ENCODE measurements around the gene HEATR9.

DNA sequence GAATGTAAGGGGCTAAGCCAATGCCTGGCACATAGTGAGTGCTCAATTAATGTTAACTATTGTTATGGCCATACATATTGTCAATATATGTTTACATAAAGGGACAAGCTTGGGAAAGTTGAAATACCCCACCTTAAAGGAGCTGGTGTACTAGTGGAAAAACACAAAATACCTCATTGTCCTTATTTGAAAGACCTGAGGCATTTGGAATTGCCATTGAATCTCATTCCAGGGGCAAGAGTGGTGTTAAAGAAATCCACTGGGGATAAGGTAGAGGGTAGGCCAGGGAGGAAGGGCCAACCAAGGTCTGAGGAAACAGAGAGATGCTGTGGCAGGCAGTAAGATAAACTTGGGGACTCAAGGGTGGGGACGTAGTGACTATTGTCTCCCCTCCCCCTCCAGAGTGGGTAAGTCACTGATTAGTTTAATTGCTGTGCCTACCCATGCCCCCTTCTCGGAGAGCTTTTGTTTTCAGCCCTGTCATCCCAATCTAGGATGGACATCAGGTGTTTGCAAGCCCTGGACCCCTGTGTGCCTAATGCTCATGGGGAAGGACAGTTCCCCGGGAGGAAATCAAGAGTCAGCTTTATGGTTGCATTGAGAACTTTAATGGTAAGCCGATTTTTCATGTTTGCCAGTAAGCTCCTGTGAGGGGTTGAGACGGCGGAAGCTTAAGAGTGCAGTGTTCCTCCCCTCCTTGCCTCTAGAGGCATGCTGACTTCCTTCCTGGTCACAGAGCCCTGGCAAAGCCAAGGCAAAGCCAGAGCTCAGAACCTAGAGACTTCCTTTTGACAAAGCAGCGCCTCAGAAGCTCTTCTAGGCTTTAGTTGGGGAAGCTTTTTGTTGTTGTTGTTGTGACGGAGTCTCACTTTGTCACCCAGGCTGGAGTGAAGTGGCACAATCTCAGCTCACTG lies 2.5 kb upstream of the HEATR9 start:
- TF ChIP-seq, protein P1, sequence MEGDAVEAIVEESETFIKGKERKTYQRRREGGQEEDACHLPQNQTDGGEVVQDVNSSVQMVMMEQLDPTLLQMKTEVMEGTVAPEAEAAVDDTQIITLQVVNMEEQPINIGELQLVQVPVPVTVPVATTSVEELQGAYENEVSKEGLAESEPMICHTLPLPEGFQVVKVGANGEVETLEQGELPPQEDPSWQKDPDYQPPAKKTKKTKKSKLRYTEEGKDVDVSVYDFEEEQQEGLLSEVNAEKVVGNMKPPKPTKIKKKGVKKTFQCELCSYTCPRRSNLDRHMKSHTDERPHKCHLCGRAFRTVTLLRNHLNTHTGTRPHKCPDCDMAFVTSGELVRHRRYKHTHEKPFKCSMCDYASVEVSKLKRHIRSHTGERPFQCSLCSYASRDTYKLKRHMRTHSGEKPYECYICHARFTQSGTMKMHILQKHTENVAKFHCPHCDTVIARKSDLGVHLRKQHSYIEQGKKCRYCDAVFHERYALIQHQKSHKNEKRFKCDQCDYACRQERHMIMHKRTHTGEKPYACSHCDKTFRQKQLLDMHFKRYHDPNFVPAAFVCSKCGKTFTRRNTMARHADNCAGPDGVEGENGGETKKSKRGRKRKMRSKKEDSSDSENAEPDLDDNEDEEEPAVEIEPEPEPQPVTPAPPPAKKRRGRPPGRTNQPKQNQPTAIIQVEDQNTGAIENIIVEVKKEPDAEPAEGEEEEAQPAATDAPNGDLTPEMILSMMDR (IDR thresholded peaks at IDR 0.05 in 2 of 3, conservative IDR thresholded peaks at IDR 0.05 in 1 of 3; ENCODE audit: borderline replicate concordance in 1 of 3, insufficient read depth in 1 of 3, low read depth in 2 of 3, low read length in 2 of 3) = 0 out of 6 replicates have a peak, but pooled peaks of 1 of the 3 experiments have one; percentile 2
- no peak for TF ChIP-seq POLR2AphosphoS5 (IDR thresholded peaks at IDR 0.05; ENCODE audit: low read depth, low read length)
- TF ChIP-seq EZH2 (IDR thresholded peaks at IDR 0.05) = no peak
- TF ChIP-seq CBX3 (IDR thresholded peaks at IDR 0.05; ENCODE audit: low read depth) = no peak
- TF ChIP-seq, protein P2, sequence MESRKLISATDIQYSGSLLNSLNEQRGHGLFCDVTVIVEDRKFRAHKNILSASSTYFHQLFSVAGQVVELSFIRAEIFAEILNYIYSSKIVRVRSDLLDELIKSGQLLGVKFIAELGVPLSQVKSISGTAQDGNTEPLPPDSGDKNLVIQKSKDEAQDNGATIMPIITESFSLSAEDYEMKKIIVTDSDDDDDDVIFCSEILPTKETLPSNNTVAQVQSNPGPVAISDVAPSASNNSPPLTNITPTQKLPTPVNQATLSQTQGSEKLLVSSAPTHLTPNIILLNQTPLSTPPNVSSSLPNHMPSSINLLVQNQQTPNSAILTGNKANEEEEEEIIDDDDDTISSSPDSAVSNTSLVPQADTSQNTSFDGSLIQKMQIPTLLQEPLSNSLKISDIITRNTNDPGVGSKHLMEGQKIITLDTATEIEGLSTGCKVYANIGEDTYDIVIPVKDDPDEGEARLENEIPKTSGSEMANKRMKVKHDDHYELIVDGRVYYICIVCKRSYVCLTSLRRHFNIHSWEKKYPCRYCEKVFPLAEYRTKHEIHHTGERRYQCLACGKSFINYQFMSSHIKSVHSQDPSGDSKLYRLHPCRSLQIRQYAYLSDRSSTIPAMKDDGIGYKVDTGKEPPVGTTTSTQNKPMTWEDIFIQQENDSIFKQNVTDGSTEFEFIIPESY (IDR thresholded peaks at IDR 0.05; ENCODE audit: extremely low read depth, insufficient replicate concordance, low read length) = no peak
- no peak for TF ChIP-seq SIN3A (IDR thresholded peaks at IDR 0.05; ENCODE audit: low read depth)
- TF ChIP-seq, protein P3, sequence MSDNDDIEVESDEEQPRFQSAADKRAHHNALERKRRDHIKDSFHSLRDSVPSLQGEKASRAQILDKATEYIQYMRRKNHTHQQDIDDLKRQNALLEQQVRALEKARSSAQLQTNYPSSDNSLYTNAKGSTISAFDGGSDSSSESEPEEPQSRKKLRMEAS (IDR thresholded peaks at IDR 0.05) = no peak
